Activated naive CD8-positive, alpha-beta T cell treated with anti-CD3 and anti-CD28 coated beads, Interleukin-2, amount 10 ng/mL, durations not matched to agents 7 days and 5 days (primary cell): ENCODE data around the gene SCLY. TPM values are rescaled to one million over a fixed set of nuclear protein-coding genes. Genes with fewer than 3 reads are reported as not detected.

Experiments
- ATAC-seq: fragments of 150-1000 bp; cut with Tn5 transposase; one replicate; pipeline ENCODE4 v1.10.0; 2021; ENCODE audit warnings: low read depth, moderate library complexity
- POLR2A ChIA-PET: fragments of 350-600 bp; sonication (Branson Sonifier 250); formaldehyde crosslinking; loops from one replicate; lab custom pipeline; 2021; ENCODE audit warnings: antibody characterized with exemption; lab: Charles Lee
- DNase-seq: peaks from one replicate; pipeline ENCODE4 v3.0.0; 2021
- H3K27ac Mint-ChIP-seq: one replicate; pipeline ENCODE4 v1.8.0; 2022; ENCODE audit warnings: mild to moderate bottlenecking, mixed read lengths
- H3K27me3 Mint-ChIP-seq: one replicate; pipeline ENCODE4 v1.8.0; 2022; ENCODE audit warnings: mild to moderate bottlenecking, moderate library complexity, mixed read lengths
- H3K36me3 Mint-ChIP-seq: one replicate; pipeline ENCODE4 v1.8.0; 2021; ENCODE audit warnings: mild to moderate bottlenecking, mixed read lengths
- H3K4me1 Mint-ChIP-seq: one replicate; pipeline ENCODE4 v1.8.0; 2021; ENCODE audit warnings: mixed read lengths
- H3K4me3 Mint-ChIP-seq: one replicate; pipeline ENCODE4 v1.8.0; 2022; ENCODE audit warnings: mild to moderate bottlenecking, moderate library complexity, mixed read lengths
- H3K9me3 Mint-ChIP-seq: one replicate; pipeline ENCODE4 v1.8.0; 2021; ENCODE audit warnings: mixed read lengths
- total RNA-seq, 2 experiments: library from RNA; stranded (reverse); gene quantifications; one replicate each; pipeline ENCODE4 v1.2.3, GENCODE V29; 2021

The SCLY gene
- total RNA-seq, 2 experiments from 2014 or later: 27.8 to 30.6 TPM

DNA sequence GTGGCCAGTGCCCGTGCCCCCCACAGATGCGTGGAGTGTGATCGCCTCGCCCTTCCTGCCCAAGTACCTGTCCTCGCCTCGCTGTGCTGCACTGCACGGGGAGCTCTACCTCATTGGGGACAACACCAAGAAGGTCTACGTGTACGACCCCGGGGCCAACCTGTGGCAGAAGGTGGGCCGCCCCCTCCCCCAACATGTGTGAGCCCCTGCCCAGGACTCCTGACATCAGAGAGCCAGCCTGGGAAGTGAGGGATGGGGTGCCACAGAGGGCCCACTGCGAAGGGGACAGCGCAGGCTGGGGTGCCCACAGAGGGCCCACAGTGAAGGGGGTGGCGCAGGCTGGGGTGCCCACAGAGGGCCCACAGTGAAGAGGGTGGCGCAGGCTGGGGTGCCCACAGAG is 88.2 kb downstream of the SCLY start:
- Mint-ChIP-seq H3K27me3 (no peaks in the 10 kb centered on the region), H3K27ac (no peak overlapping the region), H3K36me3 (no peaks in the 10 kb centered on the region), H3K9me3 (peaks cover under 1% of the 10 kb centered on the region), H3K4me1 (no peaks in the 10 kb centered on the region), H3K4me3 (no peak overlapping the region)
- ATAC-seq: no peak
- DNase-seq: no peak
- POLR2A ChIA-PET: no interaction called here

Other genes with a start within 250 kb of the SCLY start
- gene RAMP1, start 201.4 kb upstream of the SCLY start, total RNA-seq: 1 to 10 TPM in 1 of 2 experiments, under 1 TPM in 1; 0.68 to 1.1 TPM
- 10 to 100 TPM; 49.0 to 49.8 TPM for gene UBE2F, start 94.0 kb upstream of the SCLY start, total RNA-seq
- gene ESPNL, start 39.3 kb downstream of the SCLY start, total RNA-seq: under 1 TPM; 0.09 to 0.11 TPM
- gene KLHL30, start 77.7 kb downstream of the SCLY start, total RNA-seq: not detected
- under 1 TPM in 1 of 2 experiments, not detected in 1; 0.42 TPM for gene ERFE, start 98.0 kb downstream of the SCLY start, total RNA-seq
- 10 to 100 TPM; 56.3 to 59.1 TPM for gene ILKAP, start 142.7 kb downstream of the SCLY start, total RNA-seq
- gene HES6, start 179.0 kb downstream of the SCLY start, total RNA-seq: 1 to 10 TPM; 4.3 to 7.1 TPM
- gene PER2, start 227.6 kb downstream of the SCLY start, total RNA-seq: 10 to 100 TPM; 13.0 to 13.7 TPM